Right lobe of liver (tissue), 4 donors: Measurements from ENCODE around the gene DDX43.

ENCODE experiments used
- POLR2A ChIP-seq: fragments of 450-650 bp; IDR thresholded peaks from one replicate; pipeline ENCODE4 v1.6.1; 2017; ENCODE audit warnings: antibody characterized with exemption, mild to moderate bottlenecking
- TF ChIP-seq, protein P1 (sequence below), 4 donors: fragments of 200-600 bp in 3 of 4; fragments of 450-650 bp in 1 of 4; IDR thresholded peaks; one replicate each; pipeline versions ENCODE4 v1.5.1 to v1.8.0; 2016 to 2022; ENCODE audit warnings: antibody characterized with exemption in 4 of 4, mild to moderate bottlenecking in 2 of 4
- donor health status: DM: no; HTN: no; CAD: no.
- donor health status: DM: no; HTN: no; CAD: no.
- donor health status: DM: no; HTN: yes; CAD: no.

DNA sequence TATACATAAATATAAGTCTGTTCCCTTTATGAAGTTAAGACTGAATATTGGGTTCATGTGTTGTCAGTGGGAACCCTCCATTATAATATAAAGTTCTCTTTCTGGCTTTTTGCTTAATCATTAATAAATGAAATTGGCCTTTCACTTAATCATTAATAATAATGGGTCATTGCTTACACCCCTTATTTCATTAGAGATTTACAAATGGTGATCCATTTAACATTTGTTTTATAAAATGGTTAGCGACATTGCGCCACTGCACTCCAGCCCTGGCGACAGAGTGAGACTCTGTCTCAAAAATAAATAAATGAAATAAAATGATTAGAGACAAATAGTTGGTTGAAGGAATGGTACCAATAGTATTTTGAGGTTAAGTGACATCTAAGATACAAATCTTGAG is 18.5 kb downstream of the DDX43 start:
- TF ChIP-seq, protein P1, sequence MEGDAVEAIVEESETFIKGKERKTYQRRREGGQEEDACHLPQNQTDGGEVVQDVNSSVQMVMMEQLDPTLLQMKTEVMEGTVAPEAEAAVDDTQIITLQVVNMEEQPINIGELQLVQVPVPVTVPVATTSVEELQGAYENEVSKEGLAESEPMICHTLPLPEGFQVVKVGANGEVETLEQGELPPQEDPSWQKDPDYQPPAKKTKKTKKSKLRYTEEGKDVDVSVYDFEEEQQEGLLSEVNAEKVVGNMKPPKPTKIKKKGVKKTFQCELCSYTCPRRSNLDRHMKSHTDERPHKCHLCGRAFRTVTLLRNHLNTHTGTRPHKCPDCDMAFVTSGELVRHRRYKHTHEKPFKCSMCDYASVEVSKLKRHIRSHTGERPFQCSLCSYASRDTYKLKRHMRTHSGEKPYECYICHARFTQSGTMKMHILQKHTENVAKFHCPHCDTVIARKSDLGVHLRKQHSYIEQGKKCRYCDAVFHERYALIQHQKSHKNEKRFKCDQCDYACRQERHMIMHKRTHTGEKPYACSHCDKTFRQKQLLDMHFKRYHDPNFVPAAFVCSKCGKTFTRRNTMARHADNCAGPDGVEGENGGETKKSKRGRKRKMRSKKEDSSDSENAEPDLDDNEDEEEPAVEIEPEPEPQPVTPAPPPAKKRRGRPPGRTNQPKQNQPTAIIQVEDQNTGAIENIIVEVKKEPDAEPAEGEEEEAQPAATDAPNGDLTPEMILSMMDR (IDR thresholded peaks at IDR 0.05) = no peak
- TF ChIP-seq POLR2A = no peak
